NT2/D1 (cell line): ENCODE measurements around the gene CFAP54.
"Not testable (repeated sequence)": the region's sequence is repeated elsewhere in the genome, so short reads cannot be mapped to it uniquely, and the experiment has no call there.

ENCODE experiments used
- SUZ12 ChIP-seq: IDR thresholded peaks from 2 replicates; pipeline ENCODE4 v1.6.1; 2011; ENCODE audit not compliant: insufficient read length, insufficient read depth; ENCODE audit errors: extremely low read depth
- YY1 ChIP-seq: IDR thresholded peaks from 2 replicates; pipeline ENCODE4 v1.6.1; 2011; ENCODE audit not compliant: insufficient read length, insufficient read depth
- ZNF274 ChIP-seq: IDR thresholded peaks from 2 replicates; pipeline ENCODE4 v1.6.1; 2011; ENCODE audit warnings: mild to moderate bottlenecking, low read depth, low read length

GRCh38 chr12:96604374-96604773, 115.0 kb downstream of the CFAP54 start:
- TF ChIP-seq YY1, ZNF274, SUZ12: not testable (repeated sequence)
